Dendritic cell treated with granulocyte-macrophage colony-stimulating factor and Interleukin-4, amounts not matched to agents 40 ng/mL and 50 ng/mL, for 4 days (primary cell): ENCODE measurements around the gene MAG.
A peak's percentile ranks its signal among the peaks of the same experiment; 100 is the strongest.

Experiments
- H3K27ac Mint-ChIP-seq: one replicate; pipeline ENCODE4 v1.8.0; 2022; ENCODE audit warnings: mild to moderate bottlenecking, mixed read lengths
- H3K27me3 Mint-ChIP-seq: one replicate; pipeline ENCODE4 v1.8.0; 2022; ENCODE audit warnings: mild to moderate bottlenecking, mixed read lengths
- H3K36me3 Mint-ChIP-seq: one replicate; pipeline ENCODE4 v1.8.0; 2022; ENCODE audit warnings: low read depth, mixed read lengths
- H3K4me1 Mint-ChIP-seq: one replicate; pipeline ENCODE4 v1.8.0; 2022; ENCODE audit warnings: low read depth, mixed read lengths
- H3K4me3 Mint-ChIP-seq: one replicate; pipeline ENCODE4 v1.8.0; 2022; ENCODE audit warnings: mild to moderate bottlenecking, moderate library complexity, mixed read lengths
- H3K9me3 Mint-ChIP-seq: one replicate; pipeline ENCODE4 v1.8.0; 2022; ENCODE audit warnings: mixed read lengths
- intact Hi-C: fragments of 100-400 bp; cut with micrococcal nuclease; formaldehyde crosslinking; loops from one replicate; pipeline ENCODE4 v1.15.0; 2022

MAG gene

GRCh38 chr19:35291916-35292315, at the start of gene MAG:
Gene MAG (plus strand): TSS chr19:35292161. CDS start chr19:35295409, 3,248 bp downstream.
- no peaks in the 10 kb centered on the region for H3K9me3 Mint-ChIP-seq
- intact Hi-C loops, result no loop called here
- no peaks in the 10 kb centered on the region for H3K36me3 Mint-ChIP-seq
- H3K4me1 Mint-ChIP-seq, result peaks cover 9% of the 10 kb centered on the region
- no peak within 1 kb of the TSS for H3K27ac Mint-ChIP-seq
- H3K4me3 Mint-ChIP-seq, result no peak within 1 kb of the TSS
- H3K27me3 Mint-ChIP-seq, result peaks cover 42% of the 10 kb centered on the region

GRCh38 chr19:35246466-35247092, 45.4 kb upstream of the MAG start:
- Mint-ChIP-seq H3K36me3 (no peaks in the 10 kb centered on the region), H3K4me1 (peaks cover 40% of the 10 kb centered on the region), H3K4me3 (no peak overlapping the region), H3K27ac (no peak overlapping the region), H3K27me3 (peaks cover 59% of the 10 kb centered on the region), H3K9me3 (peaks cover 23% of the 10 kb centered on the region)
- intact Hi-C loops, result loop anchor here (10.0 kb wide), 1 partner anchor 52 kb away; no protein-coding TSS in a partner anchor

- Mint-ChIP-seq H3K4me1 (peaks cover 36% of the 10 kb centered on the region), H3K27me3 (peaks cover 64% of the 10 kb centered on the region), H3K27ac (peak overlapping the region; percentile 16), H3K9me3 (peaks cover 18% of the 10 kb centered on the region), H3K4me3 (peak overlapping the region; percentile 78), H3K36me3 (no peaks in the 10 kb centered on the region)
- intact Hi-C loops, result loop anchor here (10.0 kb wide), 1 partner anchor 53 kb away; no protein-coding TSS in a partner anchor
These were observed 44.2 kb upstream of the MAG start for GRCh38 chr19:35247526-35248309.

- peaks cover 36% of the 10 kb centered on the region for H3K4me1 Mint-ChIP-seq
- peaks cover 64% of the 10 kb centered on the region for H3K27me3 Mint-ChIP-seq
- intact Hi-C loops, result loop anchor here (10.0 kb wide), 1 partner anchor 54 kb away; no protein-coding TSS in a partner anchor
- H3K36me3 Mint-ChIP-seq, result no peaks in the 10 kb centered on the region
- peak within 1 kb of the TSS; percentile 78 for H3K4me3 Mint-ChIP-seq
- peak within 1 kb of the TSS; percentile 77 for H3K27ac Mint-ChIP-seq
- peaks cover 16% of the 10 kb centered on the region for H3K9me3 Mint-ChIP-seq
These were observed 43.4 kb upstream of the MAG start, which contains the start of gene LSR for GRCh38 chr19:35248310-35249145. Gene LSR (plus strand): TSS chr19:35249002. CDS start chr19:35249023, 21 bp downstream.

GRCh38 chr19:35249146-35249847, 42.7 kb upstream of the MAG start:
- Mint-ChIP-seq H3K36me3 (no peaks in the 10 kb centered on the region), H3K4me1 (peaks cover 36% of the 10 kb centered on the region), H3K27ac (peak overlapping the region; percentile 77)

GRCh38 chr19:35249848-35250711, 41.9 kb upstream of the MAG start:
- Mint-ChIP-seq H3K4me1 (peaks cover 36% of the 10 kb centered on the region), H3K27ac (peak overlapping the region; percentile 77), H3K9me3 (peaks cover under 1% of the 10 kb centered on the region), H3K4me3 (no peak overlapping the region), H3K27me3 (peaks cover 59% of the 10 kb centered on the region), H3K36me3 (no peaks in the 10 kb centered on the region)
- intact Hi-C loops, result loop anchor here (10.0 kb wide), 1 partner anchor 55 kb away; no protein-coding TSS in a partner anchor

More at GRCh38 chr19:35249146-35249847, 42.7 kb upstream of the MAG start:
- Mint-ChIP-seq H3K9me3 (peaks cover 8% of the 10 kb centered on the region), H3K4me3 (peak overlapping the region; percentile 78), H3K27me3 (peaks cover 59% of the 10 kb centered on the region)
- intact Hi-C loops, result loop anchor here (10.0 kb wide), 1 partner anchor 54 kb away; no protein-coding TSS in a partner anchor

GRCh38 chr19:35251456-35251855, 40.5 kb upstream of the MAG start:
- Mint-ChIP-seq H3K27ac (no peak overlapping the region), H3K4me3 (no peak overlapping the region), H3K4me1 (peaks cover 36% of the 10 kb centered on the region), H3K9me3 (no peaks in the 10 kb centered on the region), H3K36me3 (no peaks in the 10 kb centered on the region), H3K27me3 (peaks cover 55% of the 10 kb centered on the region)
- intact Hi-C loops, result no loop called here

GRCh38 chr19:35253316-35254286, 38.4 kb upstream of the MAG start:
- H3K4me1 Mint-ChIP-seq, result peaks cover 19% of the 10 kb centered on the region
- peaks cover 54% of the 10 kb centered on the region for H3K27me3 Mint-ChIP-seq
- H3K9me3 Mint-ChIP-seq, result no peaks in the 10 kb centered on the region
- H3K36me3 Mint-ChIP-seq, result no peaks in the 10 kb centered on the region
- H3K27ac Mint-ChIP-seq, result no peak overlapping the region
- intact Hi-C loops, result no loop called here
- H3K4me3 Mint-ChIP-seq, result no peak overlapping the region

- Mint-ChIP-seq H3K4me1 (peaks cover 9% of the 10 kb centered on the region), H3K27ac (no peak overlapping the region), H3K9me3 (no peaks in the 10 kb centered on the region), H3K36me3 (no peaks in the 10 kb centered on the region), H3K27me3 (peaks cover 52% of the 10 kb centered on the region), H3K4me3 (no peak overlapping the region)
- intact Hi-C loops, result no loop called here
These were observed 37.3 kb upstream of the MAG start for GRCh38 chr19:35254341-35255297.

- H3K27ac Mint-ChIP-seq, result no peak overlapping the region
- H3K4me1 Mint-ChIP-seq, result no peaks in the 10 kb centered on the region
- peaks cover 49% of the 10 kb centered on the region for H3K27me3 Mint-ChIP-seq
- intact Hi-C loops, result no loop called here
- no peak overlapping the region for H3K4me3 Mint-ChIP-seq
- H3K9me3 Mint-ChIP-seq, result no peaks in the 10 kb centered on the region
- H3K36me3 Mint-ChIP-seq, result no peaks in the 10 kb centered on the region
These were observed 35.4 kb upstream of the MAG start for GRCh38 chr19:35256566-35256965.

GRCh38 chr19:35257113-35257461, 34.9 kb upstream of the MAG start:
- no peak overlapping the region for H3K27ac Mint-ChIP-seq
- H3K36me3 Mint-ChIP-seq, result no peaks in the 10 kb centered on the region
- intact Hi-C loops, result no loop called here
- H3K4me3 Mint-ChIP-seq, result no peak overlapping the region
- no peaks in the 10 kb centered on the region for H3K9me3 Mint-ChIP-seq
- H3K4me1 Mint-ChIP-seq, result no peaks in the 10 kb centered on the region
- H3K27me3 Mint-ChIP-seq, result peaks cover 50% of the 10 kb centered on the region
